T-cell (primary cell): ENCODE data around the gene DOCK4. TPM values are rescaled to one million over a fixed set of nuclear protein-coding genes. Genes with fewer than 3 reads are reported as not detected.

Source experiments
- ATAC-seq, 4 experiments: fragments of 200-7000 bp in 3 of 4; fragments of 150-1000 bp in 1 of 4; cut with Tn5 transposase; replicated peaks in 1 of 4; 1 replicate in 3 of 4; 2 replicates in 1 of 4; pipeline ENCODE4 v1.10.0; 2021; ENCODE audit warnings: moderate library complexity in 3 of 4, mild to moderate bottlenecking in 2 of 4, moderate number of reproducible peaks in 1 of 4
- CTCF ChIA-PET, 2 donors: fragments of 300-600 bp; sonication (Branson Sonifier 250); formaldehyde crosslinking; loops; one replicate each; lab custom pipeline; 2022; ENCODE audit warnings: antibody characterized with exemption in 2 of 2; lab: Charles Lee
- POLR2A ChIA-PET, 2 donors: fragments of 300-600 bp; sonication (Branson Sonifier 250); formaldehyde crosslinking; loops; one replicate each; lab custom pipeline; 2022; ENCODE audit warnings: antibody characterized with exemption in 2 of 2; lab: Charles Lee
- DNase-seq, 35 experiments: peaks; one replicate each; pipeline versions ENCODE4 v3.0.0 to v3.0.0-alpha.2; 2013 to 2023
- H3K27ac ChIP-seq: one replicate; pipeline ENCODE4 v1.5.1; 2013; ENCODE audit warnings: low read length
- H3K27me3 ChIP-seq, 2 experiments: replicated peaks in 1 of 2; 1 replicate in 1 of 2; 2 replicates in 1 of 2; pipeline versions ENCODE4 v1.6.1 to v1.7.0; 2013; ENCODE audit warnings: low read length in 1 of 2, mixed read lengths in 1 of 2; ENCODE audit not compliant: control insufficient read depth in 2 of 2, insufficient read depth in 2 of 2; ENCODE audit errors: extremely low read depth in 1 of 2
- H3K36me3 ChIP-seq, 2 donors: 1 replicate in 1 of 2; 2 replicates in 1 of 2; pipeline versions ENCODE4 v1.6.1 to v1.7.0; 2013; ENCODE audit warnings: low read length in 1 of 2; ENCODE audit not compliant: control insufficient read depth in 2 of 2, insufficient read depth in 1 of 2; ENCODE audit errors: extremely low read depth in 1 of 2
- H3K4me1 ChIP-seq, 2 experiments: 1 replicate in 1 of 2; 2 replicates in 1 of 2; pipeline versions ENCODE4 v1.6.1 to v1.7.0; 2013; ENCODE audit warnings: low read length in 2 of 2, mixed read lengths in 1 of 2; ENCODE audit not compliant: insufficient read depth in 2 of 2, control insufficient read depth in 1 of 2; ENCODE audit errors: extremely low read depth in 1 of 2
- H3K4me3 ChIP-seq, 2 donors: 1 replicate in 1 of 2; 2 replicates in 1 of 2; pipeline versions ENCODE4 v1.5.1 to v1.7.0; 2013; ENCODE audit warnings: mild to moderate bottlenecking in 2 of 2, low read length in 1 of 2, moderate library complexity in 1 of 2; ENCODE audit not compliant: control insufficient read depth in 1 of 2; ENCODE audit errors: extremely low read depth in 1 of 2
- H3K9me3 ChIP-seq: 2 replicates; pipeline ENCODE4 v1.7.0; 2013
- H3K27ac Mint-ChIP-seq, 2 donors: one replicate each; pipeline ENCODE4 v1.8.0; 2020 to 2021; ENCODE audit warnings: mild to moderate bottlenecking in 2 of 2, mixed read lengths in 2 of 2
- H3K27me3 Mint-ChIP-seq, 2 donors: one replicate each; pipeline ENCODE4 v1.8.0; 2021 to 2022; ENCODE audit warnings: mixed read lengths in 2 of 2
- H3K36me3 Mint-ChIP-seq: one replicate; pipeline ENCODE4 v1.8.0; 2021; ENCODE audit warnings: mixed read lengths
- H3K4me1 Mint-ChIP-seq, 3 donors: one replicate each; pipeline ENCODE4 v1.8.0; 2020 to 2022; ENCODE audit warnings: mixed read lengths in 3 of 3, mild to moderate bottlenecking in 1 of 3
- H3K4me3 Mint-ChIP-seq, 3 donors: one replicate each; pipeline ENCODE4 v1.8.0; 2020 to 2022; ENCODE audit warnings: mild to moderate bottlenecking in 3 of 3, mixed read lengths in 3 of 3, moderate library complexity in 3 of 3
- H3K9me3 Mint-ChIP-seq, 3 donors: one replicate each; pipeline ENCODE4 v1.8.0; 2020 to 2022; ENCODE audit warnings: mixed read lengths in 3 of 3
- WGBS: methylation state at CpG from one replicate; pipeline ENCODE4 v1.1.5; 2013; ENCODE audit warnings: missing lambda C conversion rate; ENCODE audit not compliant: insufficient coverage; 5-methylcytosine and 5-hydroxymethylcytosine counted together
- total RNA-seq, 35 experiments: library from RNA in 6 of 35; stranded (reverse) in 6 of 35; fragments of 120-200 nt in 1 of 35; gene quantifications; one replicate each; pipeline versions ENCODE4 v1.2.1 to v1.2.4 and lab custom pipeline; 2013 to 2026

DOCK4 gene
- total RNA-seq, 5 donors from 2014 or later (not counting 1 experiment from before 2014, with no cell fraction given): 0.35 to 1.4 (median 0.85) TPM

GRCh38 chr7:112172870-112173567 is 33.2 kb downstream of the DOCK4 start:
- Mint-ChIP-seq H3K4me3 (no peak overlapping the region), H3K36me3 (no peaks in the 10 kb centered on the region), H3K4me1 (no peaks in the 10 kb centered on the region), H3K9me3 (no peaks in the 10 kb centered on the region), H3K27me3 (peaks cover 24 to 43% of the 10 kb centered on the region in 2 donors), H3K27ac (no peak overlapping the region)
- Histone ChIP-seq H3K4me3 (no peak overlapping the region), H3K27me3 (peaks cover 0 to 6% of the 10 kb centered on the region in 2 experiments), H3K27ac (no peak overlapping the region), H3K4me1 (no peaks in the 10 kb centered on the region), H3K36me3 (no peaks in the 10 kb centered on the region), H3K9me3 (no peaks in the 10 kb centered on the region)
- ChIA-PET CTCF (no interaction called here), POLR2A (no interaction called here)
- ATAC-seq (no peak), DNase-seq (no peak)
- WGBS: 100% methylated on average over 1 of the region's 8 CpGs

- DNase-seq (no peak), ATAC-seq (no peak)
- peaks cover 0 to 6% of the 10 kb centered on the region in 2 experiments for H3K27me3 ChIP-seq
- no peak overlapping the region for H3K4me3 ChIP-seq
- H3K9me3 ChIP-seq: no peaks in the 10 kb centered on the region
- peaks cover 18 to 36% of the 10 kb centered on the region in 2 donors for H3K27me3 Mint-ChIP-seq
- ChIA-PET CTCF (no interaction called here), POLR2A (no interaction called here)
- H3K36me3 Mint-ChIP-seq: no peaks in the 10 kb centered on the region
- no peaks in the 10 kb centered on the region for H3K4me1 ChIP-seq
- H3K9me3 Mint-ChIP-seq: no peaks in the 10 kb centered on the region
- no peak overlapping the region for H3K4me3 Mint-ChIP-seq
- no peaks in the 10 kb centered on the region for H3K4me1 Mint-ChIP-seq
- no peaks in the 10 kb centered on the region for H3K36me3 ChIP-seq
- H3K27ac ChIP-seq: no peak overlapping the region
- no peak overlapping the region for H3K27ac Mint-ChIP-seq
- 75% methylated on average over 1 of the region's 1 CpG for WGBS
Observed at GRCh38 chr7:112171673-112172072, 34.5 kb downstream of the DOCK4 start.

- Mint-ChIP-seq H3K36me3 (no peaks in the 10 kb centered on the region), H3K9me3 (no peaks in the 10 kb centered on the region), H3K4me1 (no peaks in the 10 kb centered on the region), H3K27ac (no peak overlapping the region), H3K27me3 (peaks cover 5 to 22% of the 10 kb centered on the region in 2 donors), H3K4me3 (no peak overlapping the region)
- Histone ChIP-seq H3K27ac (no peak overlapping the region), H3K36me3 (no peaks in the 10 kb centered on the region), H3K4me1 (no peaks in the 10 kb centered on the region), H3K27me3 (peaks cover 0 to 6% of the 10 kb centered on the region in 2 experiments), H3K4me3 (no peak overlapping the region), H3K9me3 (no peaks in the 10 kb centered on the region)
- ChIA-PET POLR2A (interaction anchor here in 1 of 2 donors (0.5 kb wide), 1 partner anchor 120 kb away, joined by 5 read pairs; no protein-coding TSS in a partner anchor), CTCF (no interaction called here)
- ATAC-seq (no peak), DNase-seq (no peak)
- WGBS: 86% methylated on average over 1 of the region's 2 CpGs
Observed at GRCh38 chr7:112168915-112169314, 37.3 kb downstream of the DOCK4 start.

- H3K4me3 Mint-ChIP-seq: no peak overlapping the region
- Histone ChIP-seq H3K27me3 (no peaks in the 10 kb centered on the region), H3K36me3 (no peaks in the 10 kb centered on the region), H3K9me3 (no peaks in the 10 kb centered on the region), H3K4me1 (no peaks in the 10 kb centered on the region), H3K27ac (no peak overlapping the region), H3K4me3 (no peak overlapping the region)
- ATAC-seq: no peak
- DNase-seq: no peak
- no peaks in the 10 kb centered on the region for H3K4me1 Mint-ChIP-seq
- H3K36me3 Mint-ChIP-seq: no peaks in the 10 kb centered on the region
- H3K9me3 Mint-ChIP-seq: no peaks in the 10 kb centered on the region
- ChIA-PET CTCF (no interaction called here), POLR2A (no interaction called here)
- no peak overlapping the region for H3K27ac Mint-ChIP-seq
- H3K27me3 Mint-ChIP-seq: peaks cover 5 to 14% of the 10 kb centered on the region in 2 donors
- WGBS: no CpG with 5 or more reads among the region's 3 CpGs
Observed at GRCh38 chr7:112167147-112167546, 39.1 kb downstream of the DOCK4 start.

GRCh38 chr7:112162784-112163506 is 43.3 kb downstream of the DOCK4 start:
- Mint-ChIP-seq H3K27ac (no peak overlapping the region), H3K4me3 (no peak overlapping the region), H3K4me1 (no peaks in the 10 kb centered on the region), H3K27me3 (peaks cover 0 to 6% of the 10 kb centered on the region in 2 donors), H3K36me3 (no peaks in the 10 kb centered on the region), H3K9me3 (no peaks in the 10 kb centered on the region)
- H3K4me3 ChIP-seq: no peak overlapping the region
- H3K36me3 ChIP-seq: no peaks in the 10 kb centered on the region
- WGBS: 61% methylated on average over 5 of the region's 6 CpGs
- no peak for DNase-seq
- ChIA-PET CTCF (no interaction called here), POLR2A (no interaction called here)
- H3K27ac ChIP-seq: no peak overlapping the region
- H3K9me3 ChIP-seq: no peaks in the 10 kb centered on the region
- H3K27me3 ChIP-seq: peaks cover 0 to 2% of the 10 kb centered on the region in 2 experiments
- H3K4me1 ChIP-seq: no peaks in the 10 kb centered on the region
- no peak for ATAC-seq

GRCh38 chr7:112162142-112162766 is 43.9 kb downstream of the DOCK4 start:
- Mint-ChIP-seq H3K36me3 (no peaks in the 10 kb centered on the region), H3K4me1 (no peaks in the 10 kb centered on the region), H3K27ac (no peak overlapping the region), H3K4me3 (no peak overlapping the region), H3K27me3 (peaks cover 0 to 6% of the 10 kb centered on the region in 2 donors), H3K9me3 (no peaks in the 10 kb centered on the region)
- POLR2A ChIA-PET: no interaction called here
- Histone ChIP-seq H3K9me3 (no peaks in the 10 kb centered on the region), H3K36me3 (no peaks in the 10 kb centered on the region), H3K27ac (no peak overlapping the region), H3K4me3 (no peak overlapping the region), H3K4me1 (no peaks in the 10 kb centered on the region), H3K27me3 (peaks cover 0 to 2% of the 10 kb centered on the region in 2 experiments)
- CTCF ChIA-PET: no interaction called here
- DNase-seq (no peak), ATAC-seq (no peak)
- no CpG with 5 or more reads among the region's 2 CpGs for WGBS
